T-helper 17 cell (primary cell): Measurements from ENCODE around the gene USP5. TPM values are rescaled to one million over a fixed set of nuclear protein-coding genes. Genes with fewer than 3 reads are reported as not detected.

Experiments used
- total RNA-seq, 4 donors: library from RNA in 2 of 4; stranded (reverse) in 2 of 4; gene quantifications; one replicate each; pipeline ENCODE4 v1.2.3 and lab custom pipeline; 2022 to 2026

USP5 gene
- total RNA-seq, 2 donors from 2014 or later, result 65.7 to 76.1 TPM

Other genes starting within 250 kb of the USP5 start
- gene CHD4, start 244.8 kb upstream of the USP5 start, total RNA-seq, result 100 to 1,000 TPM; 461 to 574 TPM
- 1 to 10 TPM; 2.9 to 8.1 TPM for gene LPAR5, start 216.2 kb upstream of the USP5 start, total RNA-seq
- gene ACRBP, start 204.7 kb upstream of the USP5 start, total RNA-seq, result 10 to 100 TPM in 1 of 2 donors, 1 to 10 TPM in 1; 3.4 to 90.0 TPM
- gene ING4, start 189.0 kb upstream of the USP5 start, total RNA-seq, result 10 to 100 TPM; 28.1 to 29.3 TPM
- gene ZNF384, start 162.8 kb upstream of the USP5 start, total RNA-seq, result 10 to 100 TPM; 62.9 to 66.3 TPM
- gene PIANP, start 151.3 kb upstream of the USP5 start, total RNA-seq, result 1 to 10 TPM; 1.3 to 1.9 TPM
- 10 to 100 TPM; 13.9 to 17.9 TPM for gene COPS7A, start 128.1 kb upstream of the USP5 start, total RNA-seq
- gene MLF2, start 99.0 kb upstream of the USP5 start, total RNA-seq, result 100 to 1,000 TPM; 104 to 108 TPM
- 10 to 100 TPM in 1 of 2 donors, 1 to 10 TPM in 1; 7.0 to 12.0 TPM for gene PTMS, start 85.8 kb upstream of the USP5 start, total RNA-seq
- 1 to 10 TPM; 3.8 to 4.6 TPM for gene LAG3, start 79.6 kb upstream of the USP5 start, total RNA-seq
- 100 to 1,000 TPM; 187 to 205 TPM for gene CD4, start 62.6 kb upstream of the USP5 start, total RNA-seq
- under 1 TPM in 1 of 2 donors, not detected in 1; 0.63 TPM for gene GPR162, start 30.3 kb upstream of the USP5 start, total RNA-seq
- gene P3H3, start 23.7 kb upstream of the USP5 start, total RNA-seq, result 1 to 10 TPM in 1 of 2 donors, under 1 TPM in 1; 0.97 to 1.3 TPM
- under 1 TPM; 0.26 to 0.45 TPM for gene GNB3, start 11.2 kb upstream of the USP5 start, total RNA-seq
- gene CDCA3, start 864 bp upstream of the USP5 start, total RNA-seq, result under 1 TPM; 0.65 to 0.87 TPM
- gene TPI1, start 15.4 kb downstream of the USP5 start, total RNA-seq, result 100 to 1,000 TPM; 140 to 144 TPM
- 1 to 10 TPM; 6.7 to 8.7 TPM for gene SPSB2, start 21.2 kb downstream of the USP5 start, total RNA-seq
- gene LRRC23, start 52.7 kb downstream of the USP5 start, total RNA-seq, result 10 to 100 TPM in 1 of 2 donors, 1 to 10 TPM in 1; 7.3 to 13.4 TPM
- gene ENO2, start 62.4 kb downstream of the USP5 start, total RNA-seq, result 10 to 100 TPM; 80.2 to 80.7 TPM
- gene ATN1, start 75.8 kb downstream of the USP5 start, total RNA-seq, result 10 to 100 TPM; 24.1 to 28.9 TPM
- not detected for gene RNU7-1, start 91.7 kb downstream of the USP5 start, total RNA-seq
- gene C12orf57, start 91.9 kb downstream of the USP5 start, total RNA-seq, result 100 to 1,000 TPM; 192 to 226 TPM
- 100 to 1,000 TPM; 115 to 177 TPM for gene PTPN6, start 99.2 kb downstream of the USP5 start, total RNA-seq
- 100 to 1,000 TPM; 145 to 150 TPM for gene PHB2, start 118.5 kb downstream of the USP5 start, total RNA-seq
- gene EMG1, start 118.8 kb downstream of the USP5 start, total RNA-seq, result 10 to 100 TPM; 36.2 to 36.9 TPM
- gene LPCAT3, start 166.3 kb downstream of the USP5 start, total RNA-seq, result 10 to 100 TPM; 34.3 to 45.2 TPM
- gene C1S, start 208.6 kb downstream of the USP5 start, total RNA-seq, result 1 to 10 TPM; 2.9 to 3.0 TPM
- 1 to 10 TPM; 3.4 to 7.2 TPM for gene C1R, start 240.3 kb downstream of the USP5 start, total RNA-seq